ENCODE measurements around the gene LOC128125822.

The LOC128125822 gene

DNA sequence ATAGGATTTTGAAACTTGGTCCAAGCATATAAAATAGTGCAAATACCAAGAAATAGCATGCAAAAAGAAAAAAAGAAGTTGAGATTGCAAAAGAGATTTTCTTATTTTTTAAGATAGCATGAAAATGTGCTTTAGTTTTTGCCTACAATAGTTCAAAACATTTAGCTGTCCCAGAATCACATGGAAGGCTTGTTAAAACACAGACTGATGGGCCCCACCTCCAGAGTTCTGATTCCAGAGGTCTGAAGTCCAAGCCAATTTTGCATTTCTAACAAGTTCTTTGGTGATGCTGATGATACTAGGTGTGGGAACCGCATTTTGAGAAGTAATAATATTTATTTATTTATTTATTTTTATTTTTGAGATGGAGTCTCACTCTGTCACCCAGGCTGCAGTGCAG is 33.7 kb upstream of the LOC128125822 start:
- 91% methylated on average over 1 of the region's 1 CpG for WGBS
- Histone ChIP-seq H3K4me3 (ENCODE audit: low read depth, low read length) (no peak overlapping the region), H3K27ac (ENCODE audit: low read depth) (no peak overlapping the region), H3K4me1 (ENCODE audit: insufficient read depth) (no peaks in the 10 kb centered on the region), H3K36me3 (ENCODE audit: insufficient read depth) (no peaks in the 10 kb centered on the region)
- DNase-seq (ENCODE audit: extremely low spot score) = no peak

DNA sequence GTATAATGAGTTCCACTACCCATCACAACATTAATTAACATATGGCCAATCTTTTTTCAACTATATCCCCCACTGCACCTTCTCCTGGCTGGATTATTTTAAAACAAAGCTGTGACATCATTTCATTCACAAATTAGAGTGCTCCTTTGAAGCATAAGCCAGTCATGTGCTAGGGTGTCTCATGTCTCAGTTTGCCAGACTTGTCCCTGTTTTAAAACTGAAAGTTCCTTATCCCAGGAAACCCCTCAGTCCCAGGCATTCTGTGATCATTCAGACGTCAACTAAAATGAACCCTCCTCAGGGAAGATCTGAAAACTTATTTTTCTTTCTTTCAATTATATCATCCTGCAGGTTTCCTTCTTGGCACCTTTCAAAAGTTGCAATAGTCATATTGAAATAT is 29.3 kb upstream of the LOC128125822 start:
- H3K4me3 ChIP-seq (ENCODE audit: low read depth, low read length) = no peak overlapping the region
- WGBS = 68% methylated on average over 1 of the region's 1 CpG
- no peak for DNase-seq (ENCODE audit: extremely low spot score)
- no peaks in the 10 kb centered on the region for H3K36me3 ChIP-seq (ENCODE audit: insufficient read depth)
- no peaks in the 10 kb centered on the region for H3K4me1 ChIP-seq (ENCODE audit: insufficient read depth)
- H3K27ac ChIP-seq (ENCODE audit: low read depth) = no peak overlapping the region

DNA sequence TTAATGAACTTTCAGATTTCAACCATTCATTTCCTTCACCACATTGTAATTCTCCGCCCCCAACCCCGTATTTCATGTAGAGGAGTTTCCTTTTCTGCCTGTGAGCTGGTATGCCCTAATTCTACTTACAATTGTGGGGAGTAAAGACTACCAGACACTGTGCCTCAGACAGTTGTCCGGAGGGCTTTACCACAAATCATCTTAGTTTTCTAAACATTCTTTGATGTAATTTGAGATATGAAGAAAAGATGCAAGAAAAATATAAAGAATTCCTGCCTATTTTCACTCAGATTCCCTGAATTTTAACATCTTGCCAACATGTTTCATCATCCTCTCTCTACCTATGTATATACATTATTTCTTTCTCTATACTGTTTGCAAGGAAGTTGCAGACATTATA is 28.3 kb upstream of the LOC128125822 start:
- Histone ChIP-seq H3K4me3 (ENCODE audit: low read depth, low read length) (no peak overlapping the region), H3K4me1 (ENCODE audit: insufficient read depth) (no peaks in the 10 kb centered on the region), H3K36me3 (ENCODE audit: insufficient read depth) (no peaks in the 10 kb centered on the region), H3K27ac (ENCODE audit: low read depth) (no peak overlapping the region)
- DNase-seq (ENCODE audit: extremely low spot score) = no peak
- 52% methylated on average over 3 of the region's 3 CpGs for WGBS

DNA sequence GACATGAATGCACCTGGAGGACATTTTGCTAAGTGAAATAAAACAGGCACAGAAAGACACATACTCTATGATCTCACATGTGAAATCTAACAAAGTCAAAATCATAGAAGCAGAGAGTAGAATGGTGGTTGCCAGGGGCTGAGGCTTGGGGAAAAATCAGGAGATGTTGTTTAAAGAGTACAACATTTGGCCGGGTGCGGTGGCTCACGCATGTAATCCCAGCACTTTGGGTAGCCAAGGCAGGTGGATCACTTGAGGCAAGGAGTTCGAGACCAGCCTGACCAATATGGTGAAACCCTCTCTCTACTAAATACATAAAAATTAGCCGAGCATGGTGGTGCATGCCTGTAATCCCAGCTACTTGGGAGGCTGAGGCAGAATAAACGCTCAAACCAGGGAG is 26.0 kb upstream of the LOC128125822 start:
- Histone ChIP-seq H3K36me3 (ENCODE audit: insufficient read depth) (no peaks in the 10 kb centered on the region), H3K4me1 (ENCODE audit: insufficient read depth) (no peaks in the 10 kb centered on the region), H3K4me3 (ENCODE audit: low read depth, low read length) (no peak overlapping the region), H3K27ac (ENCODE audit: low read depth) (no peak overlapping the region)
- DNase-seq (ENCODE audit: extremely low spot score) = no peak
- WGBS = 93% methylated on average over 6 of the region's 6 CpGs

DNA sequence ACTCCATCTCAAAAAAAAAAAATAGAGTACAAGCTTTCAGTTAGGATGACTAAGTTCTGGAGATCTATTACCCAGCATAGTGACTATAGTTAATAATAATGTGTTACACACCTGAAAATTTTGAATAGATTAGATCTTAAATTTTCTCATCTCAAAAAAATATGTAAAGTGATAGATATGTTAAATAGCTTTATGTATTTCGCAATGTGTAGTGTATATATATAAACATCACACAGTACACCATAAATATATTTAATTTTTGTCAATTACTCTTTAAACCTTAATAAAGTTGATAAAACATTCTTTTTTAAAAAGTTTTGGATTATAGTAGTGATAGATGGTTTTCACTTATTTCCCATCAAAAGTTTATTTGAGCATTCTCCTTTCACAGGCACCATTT is 25.6 kb upstream of the LOC128125822 start:
- Histone ChIP-seq H3K27ac (ENCODE audit: low read depth) (no peak overlapping the region), H3K36me3 (ENCODE audit: insufficient read depth) (no peaks in the 10 kb centered on the region), H3K4me3 (ENCODE audit: low read depth, low read length) (no peak overlapping the region), H3K4me1 (ENCODE audit: insufficient read depth) (no peaks in the 10 kb centered on the region)
- DNase-seq (ENCODE audit: extremely low spot score) = no peak
- WGBS = 94% methylated on average over 1 of the region's 1 CpG

DNA sequence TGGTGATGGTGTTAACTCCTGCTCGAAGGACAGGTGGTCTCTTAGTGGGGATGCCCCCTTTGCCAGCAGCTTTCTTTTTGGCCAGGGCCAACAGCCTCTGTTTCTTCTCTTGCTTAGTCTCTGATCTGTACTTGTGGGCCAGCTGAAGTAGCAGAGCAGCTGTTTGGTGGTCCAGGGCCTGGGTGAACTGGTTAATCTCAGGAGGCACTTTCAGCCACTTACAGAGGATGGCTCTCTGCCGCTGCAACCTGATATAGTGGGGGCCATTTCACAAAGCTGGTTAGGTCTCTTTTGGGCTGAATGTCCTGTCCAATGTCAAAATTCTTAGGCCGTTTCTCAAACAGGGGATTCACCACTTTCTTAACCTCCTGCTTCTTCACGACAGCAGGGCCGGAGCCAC is 23.2 kb upstream of the LOC128125822 start:
- 81% methylated on average over 5 of the region's 5 CpGs for WGBS
- no peak for DNase-seq (ENCODE audit: extremely low spot score)
- Histone ChIP-seq H3K36me3 (ENCODE audit: insufficient read depth) (no peaks in the 10 kb centered on the region), H3K4me3 (ENCODE audit: low read depth, low read length) (no peak overlapping the region), H3K4me1 (ENCODE audit: insufficient read depth) (no peaks in the 10 kb centered on the region), H3K27ac (ENCODE audit: low read depth) (no peak overlapping the region)

DNA sequence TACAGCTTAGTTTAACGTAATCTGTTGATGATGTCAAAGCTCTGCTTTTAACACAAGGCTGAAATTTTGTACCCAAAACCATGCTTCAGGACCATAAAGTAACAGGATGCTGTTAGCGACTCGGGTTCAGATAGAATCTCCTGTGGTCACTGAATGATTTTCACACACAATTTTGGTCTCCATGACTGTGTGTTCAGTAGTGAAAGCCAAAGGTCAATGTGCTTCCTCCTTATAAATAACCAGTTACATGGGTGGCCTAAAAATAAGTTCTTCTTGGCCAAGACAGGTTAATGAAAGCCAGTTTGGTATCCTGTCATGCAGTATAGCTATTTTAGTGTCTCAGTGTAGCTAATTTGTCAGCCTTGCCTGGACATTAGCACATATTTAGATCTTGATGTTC is 19.1 kb upstream of the LOC128125822 start:
- Histone ChIP-seq H3K27ac (ENCODE audit: low read depth) (no peak overlapping the region), H3K4me1 (ENCODE audit: insufficient read depth) (no peaks in the 10 kb centered on the region), H3K36me3 (ENCODE audit: insufficient read depth) (no peaks in the 10 kb centered on the region), H3K4me3 (ENCODE audit: low read depth, low read length) (no peak overlapping the region)
- DNase-seq (ENCODE audit: extremely low spot score) = no peak
- 88% methylated on average over 3 of the region's 3 CpGs for WGBS

DNA sequence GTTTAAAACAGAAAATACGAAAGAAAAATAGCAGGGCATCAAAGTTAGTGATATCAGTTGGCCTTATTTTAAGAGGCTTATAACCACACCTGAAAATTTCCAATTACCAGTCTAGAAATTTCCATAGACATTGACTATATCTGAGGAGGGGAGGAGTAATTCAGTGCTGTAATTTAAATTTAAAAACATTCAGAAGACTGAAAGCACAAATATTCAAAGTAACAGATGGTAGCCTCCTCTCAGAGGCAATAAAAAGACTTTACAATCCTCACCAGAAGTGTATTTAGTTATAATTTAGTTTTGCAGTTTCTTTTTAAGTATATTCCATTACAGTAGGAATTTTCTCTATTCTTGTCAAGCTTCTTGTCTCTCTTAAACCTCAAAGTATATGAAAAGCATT is 18.4 kb upstream of the LOC128125822 start:
- WGBS = 91% methylated on average over 1 of the region's 1 CpG

DNA sequence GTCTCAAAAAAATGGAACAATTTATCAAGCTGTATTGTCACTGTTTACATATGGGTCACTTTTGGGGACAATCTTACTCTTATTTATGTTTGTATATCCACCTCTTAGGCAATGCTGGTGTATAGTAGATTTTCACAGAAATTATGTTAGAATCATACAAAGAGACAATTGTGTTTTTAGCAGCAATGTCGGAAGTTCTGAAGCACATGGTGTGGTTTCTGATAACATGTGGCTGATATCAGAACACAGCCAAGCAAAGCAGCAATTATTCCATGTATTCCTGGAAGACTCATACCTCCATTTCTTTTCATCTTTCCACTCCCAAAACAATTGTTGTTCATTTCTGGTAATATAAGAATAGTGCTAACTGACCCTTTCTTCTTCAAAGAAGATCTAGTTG is 17.5 kb upstream of the LOC128125822 start:
- Histone ChIP-seq H3K27ac (ENCODE audit: low read depth) (no peak overlapping the region), H3K36me3 (ENCODE audit: insufficient read depth) (no peaks in the 10 kb centered on the region), H3K4me1 (ENCODE audit: insufficient read depth) (no peaks in the 10 kb centered on the region), H3K4me3 (ENCODE audit: low read depth, low read length) (no peak overlapping the region)
- DNase-seq (ENCODE audit: extremely low spot score) = no peak
- WGBS = 87% methylated on average over 1 of the region's 1 CpG

More for the DNA sequence above, 18.4 kb upstream of the LOC128125822 start:
- no peak for DNase-seq (ENCODE audit: extremely low spot score)
- no peaks in the 10 kb centered on the region for H3K4me1 ChIP-seq (ENCODE audit: insufficient read depth)
- no peak overlapping the region for H3K4me3 ChIP-seq (ENCODE audit: low read depth, low read length)
- no peaks in the 10 kb centered on the region for H3K36me3 ChIP-seq (ENCODE audit: insufficient read depth)
- no peak overlapping the region for H3K27ac ChIP-seq (ENCODE audit: low read depth)

DNA sequence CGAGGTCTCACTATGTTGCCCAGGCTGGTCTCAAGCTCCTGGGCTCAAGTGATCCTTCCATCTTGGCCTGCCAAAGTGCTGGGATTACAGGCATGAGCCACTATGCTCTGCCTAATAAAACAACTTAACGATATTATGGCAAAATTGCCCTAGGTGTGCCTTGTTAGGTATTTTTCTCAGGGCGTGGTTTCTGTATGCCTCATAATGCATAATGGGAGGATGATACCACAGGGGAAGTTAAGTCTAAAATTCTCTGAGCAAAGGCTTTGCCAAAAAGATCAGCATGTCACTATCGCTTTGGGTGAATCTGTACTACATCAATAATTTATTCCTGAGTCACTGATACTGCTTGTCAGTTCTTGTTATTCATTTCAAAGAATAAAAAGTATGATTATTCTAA is 15.9 kb upstream of the LOC128125822 start:
- Histone ChIP-seq H3K27ac (ENCODE audit: low read depth) (no peak overlapping the region), H3K36me3 (ENCODE audit: insufficient read depth) (no peaks in the 10 kb centered on the region), H3K4me1 (ENCODE audit: insufficient read depth) (no peaks in the 10 kb centered on the region), H3K4me3 (ENCODE audit: low read depth, low read length) (no peak overlapping the region)
- no peak for DNase-seq (ENCODE audit: extremely low spot score)
- WGBS = 86% methylated on average over 4 of the region's 4 CpGs

DNA sequence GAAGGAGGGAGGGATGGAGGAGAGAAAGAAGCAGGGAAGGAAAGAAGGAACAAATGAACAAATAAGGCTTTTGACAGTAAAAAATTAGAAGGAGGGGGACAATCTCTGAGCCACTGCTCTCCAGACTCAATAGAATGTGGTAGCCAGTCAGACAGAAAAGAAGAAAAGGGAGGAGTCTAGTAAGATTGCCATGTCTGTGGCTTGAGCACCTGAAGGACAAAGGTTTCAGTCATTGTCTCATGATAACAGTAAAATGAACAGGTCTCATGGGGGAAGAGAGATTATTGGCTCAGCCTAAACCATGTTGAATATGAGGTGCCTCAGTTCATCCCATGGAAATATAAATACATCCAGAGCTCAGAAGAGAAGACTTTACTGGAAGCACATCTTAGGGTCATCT is 14.0 kb upstream of the LOC128125822 start:
- Histone ChIP-seq H3K36me3 (ENCODE audit: insufficient read depth) (no peaks in the 10 kb centered on the region), H3K27ac (ENCODE audit: low read depth) (no peak overlapping the region), H3K4me1 (ENCODE audit: insufficient read depth) (no peaks in the 10 kb centered on the region), H3K4me3 (ENCODE audit: low read depth, low read length) (no peak overlapping the region)
- no peak for DNase-seq (ENCODE audit: extremely low spot score)

DNA sequence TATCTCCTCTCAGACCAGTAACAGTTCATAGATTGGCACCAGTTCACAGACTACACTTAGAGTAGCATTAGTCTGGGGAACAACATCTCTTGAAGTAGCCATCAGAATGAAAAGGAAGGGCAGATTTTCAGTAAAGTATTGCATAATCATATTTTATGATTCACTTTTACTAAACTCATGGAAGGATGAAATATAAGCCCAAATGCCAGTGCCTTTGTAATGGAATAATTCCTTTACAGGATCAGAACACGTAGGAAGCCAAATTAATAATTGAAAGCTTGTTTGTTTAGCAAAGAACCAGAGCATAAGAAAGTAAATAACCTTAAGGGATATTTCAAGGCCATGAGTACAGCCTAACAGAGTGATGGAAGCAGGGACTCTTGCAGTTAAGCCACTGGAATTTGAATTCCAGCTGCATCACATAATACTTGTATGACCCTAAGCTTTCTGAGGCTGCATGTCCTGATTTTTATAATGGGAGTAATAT is 11.4 kb upstream of the LOC128125822 start:
- WGBS = 42% methylated on average over 1 of the region's 1 CpG
- no peak overlapping the region for H3K27ac ChIP-seq (ENCODE audit: low read depth)
- no peaks in the 10 kb centered on the region for H3K4me1 ChIP-seq (ENCODE audit: insufficient read depth)
- no peak for DNase-seq (ENCODE audit: extremely low spot score)
- H3K4me3 ChIP-seq (ENCODE audit: low read depth, low read length) = no peak overlapping the region
- no peaks in the 10 kb centered on the region for H3K36me3 ChIP-seq (ENCODE audit: insufficient read depth)

DNA sequence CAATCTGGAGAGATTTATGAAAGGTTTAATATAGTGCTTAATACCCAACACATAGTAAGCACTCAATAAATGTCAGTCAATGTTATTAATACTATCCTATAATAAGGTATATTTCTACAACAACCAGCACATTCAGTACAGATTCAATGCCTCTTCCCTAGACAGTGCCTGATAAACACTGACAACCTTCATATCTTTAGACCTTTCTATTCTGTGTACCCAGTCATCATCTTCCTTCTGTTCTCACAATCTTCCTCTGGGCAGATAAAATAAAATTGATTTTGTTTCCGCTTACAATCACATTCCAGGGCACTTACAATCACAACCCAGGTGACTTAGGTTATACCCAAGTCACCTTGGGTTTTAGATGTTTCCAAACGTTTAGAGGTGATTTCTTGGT is 11.0 kb upstream of the LOC128125822 start:
- 45% methylated on average over 2 of the region's 2 CpGs for WGBS
- no peak overlapping the region for H3K4me3 ChIP-seq (ENCODE audit: low read depth, low read length)

DNA sequence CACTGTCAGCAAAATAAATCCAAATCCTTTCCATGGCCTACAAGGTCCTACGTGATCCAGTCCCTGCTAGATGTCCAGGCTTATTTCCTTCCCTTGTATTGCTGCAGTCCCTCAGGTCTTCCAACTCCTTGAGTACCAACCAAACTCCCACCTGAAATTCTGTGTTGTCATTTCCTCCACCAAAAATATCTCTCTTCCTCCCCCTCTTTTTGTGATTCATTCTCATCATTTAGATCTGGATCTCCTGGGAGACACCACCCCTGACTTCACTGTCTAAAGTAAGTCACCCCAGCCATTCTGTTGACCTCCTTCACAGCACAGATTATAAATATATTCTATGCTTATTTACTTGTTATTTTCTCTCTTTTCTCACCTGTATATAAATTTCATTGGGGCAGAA is 9.0 kb upstream of the LOC128125822 start:
- 88% methylated on average over 1 of the region's 1 CpG for WGBS
- Histone ChIP-seq H3K4me3 (ENCODE audit: low read depth, low read length) (no peak overlapping the region), H3K27ac (ENCODE audit: low read depth) (no peak overlapping the region), H3K36me3 (ENCODE audit: insufficient read depth) (no peaks in the 10 kb centered on the region), H3K4me1 (ENCODE audit: insufficient read depth) (no peaks in the 10 kb centered on the region)
- no peak for DNase-seq (ENCODE audit: extremely low spot score)

More for the DNA sequence above, 11.0 kb upstream of the LOC128125822 start:
- H3K27ac ChIP-seq (ENCODE audit: low read depth) = no peak overlapping the region
- DNase-seq (ENCODE audit: extremely low spot score) = no peak
- no peaks in the 10 kb centered on the region for H3K4me1 ChIP-seq (ENCODE audit: insufficient read depth)
- H3K36me3 ChIP-seq (ENCODE audit: insufficient read depth) = no peaks in the 10 kb centered on the region

DNA sequence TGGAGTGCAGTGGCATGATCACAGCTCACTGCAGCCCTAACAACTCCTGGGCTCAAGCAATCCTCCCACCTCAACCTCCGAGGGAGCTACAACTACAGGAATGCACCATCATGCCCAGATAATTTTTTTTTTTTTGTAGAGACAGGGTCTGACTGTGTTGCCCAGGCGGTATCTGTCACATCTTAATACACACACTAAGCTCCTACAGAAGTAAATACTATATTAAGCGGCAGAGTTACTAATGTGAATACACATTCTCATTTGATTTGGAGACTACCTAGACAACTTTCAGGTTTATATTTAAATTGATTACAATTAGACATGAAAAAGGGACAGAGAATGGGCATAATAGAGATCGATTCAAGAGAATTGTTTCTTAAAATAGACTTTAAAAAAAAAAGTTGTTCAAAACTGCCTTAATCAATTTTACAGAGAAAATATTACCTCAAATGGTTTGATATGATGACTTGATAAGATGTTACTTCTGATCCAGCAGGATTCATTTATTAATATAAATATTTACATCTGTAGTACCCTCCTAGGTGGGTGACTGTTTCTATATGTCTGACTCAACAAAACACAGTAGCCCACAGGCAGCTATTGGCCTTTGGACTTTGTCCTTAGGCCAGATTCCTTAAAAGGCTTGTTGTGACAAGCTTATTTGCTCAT is 7.1 kb upstream of the LOC128125822 start:
- Histone ChIP-seq H3K27ac (ENCODE audit: low read depth) (no peak overlapping the region), H3K4me1 (ENCODE audit: insufficient read depth) (no peaks in the 10 kb centered on the region), H3K36me3 (ENCODE audit: insufficient read depth) (no peaks in the 10 kb centered on the region), H3K4me3 (ENCODE audit: low read depth, low read length) (no peak overlapping the region)
- DNase-seq (ENCODE audit: extremely low spot score) = no peak
- WGBS = 82% methylated on average over 4 of the region's 4 CpGs
